Measurements from ENCODE around the gene LSAMP.
"Not testable (repeated sequence)": the region's sequence is repeated elsewhere in the genome, so short reads cannot be mapped to it uniquely, and the experiment has no call there.

LSAMP gene

GRCh38 chr3:115768661-115769060, 676.6 kb downstream of the LSAMP start:
- no peak for TF ChIP-seq CTCF (IDR thresholded peaks at IDR 0.05; ENCODE audit: insufficient read depth, low read depth, low read length, missing control alignments)
- no peak overlapping the region for H3K4me3 ChIP-seq (ENCODE audit: low read depth, low read length)
- DNase-seq (ENCODE audit: low read depth), result no peak

GRCh38 chr3:115766587-115767482, 678.5 kb downstream of the LSAMP start:
- H3K4me3 ChIP-seq (ENCODE audit: low read depth, low read length), result no peak overlapping the region
- no peak for TF ChIP-seq CTCF (IDR thresholded peaks at IDR 0.05; ENCODE audit: insufficient read depth, low read depth, low read length, missing control alignments)
- no peak for DNase-seq (ENCODE audit: low read depth)

GRCh38 chr3:115761927-115762305, 683.4 kb downstream of the LSAMP start:
- DNase-seq (ENCODE audit: low read depth), result no peak
- TF ChIP-seq CTCF (IDR thresholded peaks at IDR 0.05; ENCODE audit: insufficient read depth, low read depth, low read length, missing control alignments), result no peak
- H3K4me3 ChIP-seq (ENCODE audit: low read depth, low read length), result no peak overlapping the region

GRCh38 chr3:115760716-115761115, 684.6 kb downstream of the LSAMP start:
- no peak overlapping the region for H3K4me3 ChIP-seq (ENCODE audit: low read depth, low read length)
- no peak for TF ChIP-seq CTCF (IDR thresholded peaks at IDR 0.05; ENCODE audit: insufficient read depth, low read depth, low read length, missing control alignments)
- no peak for DNase-seq (ENCODE audit: low read depth)

- no peak for TF ChIP-seq CTCF (IDR thresholded peaks at IDR 0.05; ENCODE audit: insufficient read depth, low read depth, low read length, missing control alignments)
These were observed 687.1 kb downstream of the LSAMP start for GRCh38 chr3:115758076-115758763.

GRCh38 chr3:115752978-115753377, 692.3 kb downstream of the LSAMP start:
- H3K4me3 ChIP-seq (ENCODE audit: low read depth, low read length); DNase-seq (ENCODE audit: low read depth): not testable (repeated sequence)

More at GRCh38 chr3:115758076-115758763, 687.1 kb downstream of the LSAMP start:
- no peak for DNase-seq (ENCODE audit: low read depth)
- H3K4me3 ChIP-seq (ENCODE audit: low read depth, low read length), result no peak overlapping the region
